SK-N-SH (cell line): Measurements from ENCODE around the gene HOXC11.

Experiments used
- CTCF ChIP-seq: fragments of 200-600 bp; sonication (generic); IDR thresholded peaks from 2 replicates; pipeline ENCODE4 v1.6.1; 2017; ENCODE audit warnings: antibody characterized with exemption, mild to moderate bottlenecking, moderate library complexity
- EP300 ChIP-seq, 2 experiments: IDR thresholded peaks; 2 replicates each; pipeline versions ENCODE4 v1.4.0 to v1.6.1; 2012; ENCODE audit warnings: borderline replicate concordance in 1 of 2, low read depth in 1 of 2, low read length in 1 of 2
- MAX ChIP-seq: IDR thresholded peaks from 2 replicates; pipeline ENCODE4 v1.4.0; 2012; ENCODE audit warnings: low read depth
- RAD21 ChIP-seq: IDR thresholded peaks from 2 replicates; pipeline ENCODE4 v1.6.1; 2012; ENCODE audit warnings: mild to moderate bottlenecking, low read length
- SIN3A ChIP-seq: IDR thresholded peaks from 2 replicates; pipeline ENCODE4 v1.6.1; 2012; ENCODE audit warnings: low read depth, mild to moderate bottlenecking, low read length, moderate library complexity, borderline replicate concordance
- SMC3 ChIP-seq: IDR thresholded peaks from 2 replicates; pipeline ENCODE4 v1.6.1; 2012; ENCODE audit warnings: low read depth, low read length, improper control_type of control experiment
- YY1 ChIP-seq: IDR thresholded peaks from 2 replicates; pipeline ENCODE4 v1.4.0; 2012; ENCODE audit warnings: low read depth, mild to moderate bottlenecking
- TF ChIP-seq, protein P1 (sequence below): IDR thresholded peaks from 2 replicates; pipeline ENCODE4 v1.6.1; 2012; ENCODE audit warnings: mild to moderate bottlenecking, low read depth, low read length, moderate library complexity
- TF ChIP-seq, protein P2 (sequence below): fragments of 150-350 bp; IDR thresholded peaks from 2 replicates; pipeline ENCODE4 v1.6.1; 2016; ENCODE audit warnings: mild to moderate bottlenecking, low read depth, low read length

GRCh38 chr12:53960187-53961024 lies 12.5 kb upstream of the HOXC11 start:
- TF ChIP-seq CTCF: no peak
- TF ChIP-seq EP300 (IDR thresholded peaks at IDR 0.05; ENCODE audit: borderline replicate concordance in 1 of 2, low read depth in 1 of 2, low read length in 1 of 2): no peak
- TF ChIP-seq YY1: no peak
- TF ChIP-seq, protein P1, sequence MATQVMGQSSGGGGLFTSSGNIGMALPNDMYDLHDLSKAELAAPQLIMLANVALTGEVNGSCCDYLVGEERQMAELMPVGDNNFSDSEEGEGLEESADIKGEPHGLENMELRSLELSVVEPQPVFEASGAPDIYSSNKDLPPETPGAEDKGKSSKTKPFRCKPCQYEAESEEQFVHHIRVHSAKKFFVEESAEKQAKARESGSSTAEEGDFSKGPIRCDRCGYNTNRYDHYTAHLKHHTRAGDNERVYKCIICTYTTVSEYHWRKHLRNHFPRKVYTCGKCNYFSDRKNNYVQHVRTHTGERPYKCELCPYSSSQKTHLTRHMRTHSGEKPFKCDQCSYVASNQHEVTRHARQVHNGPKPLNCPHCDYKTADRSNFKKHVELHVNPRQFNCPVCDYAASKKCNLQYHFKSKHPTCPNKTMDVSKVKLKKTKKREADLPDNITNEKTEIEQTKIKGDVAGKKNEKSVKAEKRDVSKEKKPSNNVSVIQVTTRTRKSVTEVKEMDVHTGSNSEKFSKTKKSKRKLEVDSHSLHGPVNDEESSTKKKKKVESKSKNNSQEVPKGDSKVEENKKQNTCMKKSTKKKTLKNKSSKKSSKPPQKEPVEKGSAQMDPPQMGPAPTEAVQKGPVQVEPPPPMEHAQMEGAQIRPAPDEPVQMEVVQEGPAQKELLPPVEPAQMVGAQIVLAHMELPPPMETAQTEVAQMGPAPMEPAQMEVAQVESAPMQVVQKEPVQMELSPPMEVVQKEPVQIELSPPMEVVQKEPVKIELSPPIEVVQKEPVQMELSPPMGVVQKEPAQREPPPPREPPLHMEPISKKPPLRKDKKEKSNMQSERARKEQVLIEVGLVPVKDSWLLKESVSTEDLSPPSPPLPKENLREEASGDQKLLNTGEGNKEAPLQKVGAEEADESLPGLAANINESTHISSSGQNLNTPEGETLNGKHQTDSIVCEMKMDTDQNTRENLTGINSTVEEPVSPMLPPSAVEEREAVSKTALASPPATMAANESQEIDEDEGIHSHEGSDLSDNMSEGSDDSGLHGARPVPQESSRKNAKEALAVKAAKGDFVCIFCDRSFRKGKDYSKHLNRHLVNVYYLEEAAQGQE: no peak
- no peak for TF ChIP-seq RAD21
- TF ChIP-seq MAX: no peak
- TF ChIP-seq, protein P2, sequence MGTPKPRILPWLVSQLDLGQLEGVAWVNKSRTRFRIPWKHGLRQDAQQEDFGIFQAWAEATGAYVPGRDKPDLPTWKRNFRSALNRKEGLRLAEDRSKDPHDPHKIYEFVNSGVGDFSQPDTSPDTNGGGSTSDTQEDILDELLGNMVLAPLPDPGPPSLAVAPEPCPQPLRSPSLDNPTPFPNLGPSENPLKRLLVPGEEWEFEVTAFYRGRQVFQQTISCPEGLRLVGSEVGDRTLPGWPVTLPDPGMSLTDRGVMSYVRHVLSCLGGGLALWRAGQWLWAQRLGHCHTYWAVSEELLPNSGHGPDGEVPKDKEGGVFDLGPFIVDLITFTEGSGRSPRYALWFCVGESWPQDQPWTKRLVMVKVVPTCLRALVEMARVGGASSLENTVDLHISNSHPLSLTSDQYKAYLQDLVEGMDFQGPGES: no peak
- TF ChIP-seq SIN3A: no peak
- no peak for TF ChIP-seq SMC3
